K562 (cell line): ENCODE results near the gene KCNJ10. TPM values are rescaled to one million over a fixed set of nuclear protein-coding genes. Genes with fewer than 3 reads are reported as not detected.

Source experiments
- ATAC-seq: fragments of 200-7000 bp; cut with Tn5 transposase; 3 replicates; pipeline ENCODE4 v1.9.1; 2020; ENCODE audit warnings: moderate library complexity
- BruUV-seq: library from RNA; stranded (reverse); fragments of 400-500 nt; replicated peaks from 2 replicates; lab custom pipeline; 2021; lab: Mats Ljungman, UMichigan
- CTCF ChIA-PET: fragments of 300-600 bp; formaldehyde crosslinking; extraction: SDS; loops from one replicate; lab custom pipeline; 2021; ENCODE audit warnings: low intra/inter-chr PET ratio; lab: Yijun Ruan, JAX
- POLR2A ChIA-PET: fragments of 300-600, 350-650 bp; sonication (Branson Sonifier 250); formaldehyde crosslinking; extraction: SDS; loops from one replicate; lab custom pipeline; 2021; ENCODE audit warnings: antibody characterized with exemption, inconsistent platforms; lab: Yijun Ruan, JAX
- DNase-seq, 4 experiments: peaks; one replicate each; pipeline versions ENCODE4 v3.0.0 to v3.0.0-alpha.2; 2011 to 2018; ENCODE audit warnings: low spot score in 3 of 4, mixed read lengths in 3 of 4; ENCODE audit errors: extremely low read depth in 1 of 4
- FAIRE-seq: peaks from 2 replicates; lab custom pipeline; 2011; peaks lifted over from hg19 to GRCh38; lab: Jason Lieb, UNC
- H2AFZ ChIP-seq: 2 replicates; pipeline ENCODE4 v1.6.0; 2011; ENCODE audit warnings: low read depth, low read length, control low read depth, inconsistent platforms
- H3K27ac ChIP-seq: fragments of 200-600 bp; 3 replicates; pipeline ENCODE4 v1.8.0; 2011; ENCODE audit warnings: low read depth, mild to moderate bottlenecking, control low read depth, inconsistent platforms, low read length, moderate library complexity, mixed read lengths; ENCODE audit errors: extremely low read depth
- H3K27me3 ChIP-seq, 2 experiments: fragments of 300-600 bp in 1 of 2; 2 replicates in 1 of 2; 3 replicates in 1 of 2; pipeline versions ENCODE4 v1.6.0 to v1.8.0; 2011; ENCODE audit warnings: inconsistent platforms in 2 of 2, low read length in 2 of 2, mild to moderate bottlenecking in 1 of 2, mixed read lengths in 1 of 2, moderate library complexity in 1 of 2; ENCODE audit not compliant: control insufficient read depth in 2 of 2, insufficient read depth in 2 of 2
- H3K36me3 ChIP-seq: fragments of 300-600 bp; 3 replicates; pipeline ENCODE4 v1.8.0; 2011; ENCODE audit warnings: mild to moderate bottlenecking, low read length, inconsistent platforms; ENCODE audit not compliant: control insufficient read depth, insufficient read depth
- H3K4me1 ChIP-seq, 2 experiments: fragments of 200-600 bp in 1 of 2; replicated peaks in 1 of 2; 2 replicates in 1 of 2; 3 replicates in 1 of 2; pipeline versions ENCODE4 v1.5.1 to v1.8.0; 2011; ENCODE audit warnings: inconsistent platforms in 2 of 2, low read length in 2 of 2, mild to moderate bottlenecking in 1 of 2, mixed read lengths in 1 of 2, moderate library complexity in 1 of 2; ENCODE audit not compliant: control insufficient read depth in 2 of 2, insufficient read depth in 2 of 2
- H3K4me2 ChIP-seq: 2 replicates; pipeline ENCODE4 v1.6.1; 2011; ENCODE audit warnings: low read length, control low read depth, inconsistent platforms, mixed read lengths; ENCODE audit not compliant: insufficient read depth
- H3K4me3 ChIP-seq: fragments of 200-600 bp; sonication (generic), shearing (Covaris generic); 2 replicates; pipeline ENCODE4 v1.5.1; 2016; ENCODE audit warnings: control low read depth, inconsistent platforms
- H3K79me2 ChIP-seq: fragments of 200-600 bp; 3 replicates; pipeline ENCODE4 v1.8.0; 2011; ENCODE audit warnings: low read length, inconsistent platforms; ENCODE audit not compliant: control insufficient read depth, insufficient read depth
- H3K9ac ChIP-seq, 2 experiments: 2 replicates each; pipeline versions ENCODE4 v1.6.0 to v1.6.1; 2011; ENCODE audit warnings: low read depth in 2 of 2, low read length in 2 of 2, control low read depth in 1 of 2, inconsistent platforms in 1 of 2, mild to moderate bottlenecking in 1 of 2, mixed read lengths in 1 of 2; ENCODE audit not compliant: insufficient read depth in 1 of 2
- H3K9me1 ChIP-seq: one replicate; pipeline ENCODE4 v1.6.0; 2011; ENCODE audit warnings: inconsistent platforms, mild to moderate bottlenecking, low read length, moderate library complexity; ENCODE audit not compliant: control insufficient read depth, insufficient read depth
- H3K9me3 ChIP-seq: replicated peaks from 2 replicates; pipeline ENCODE4 v1.5.1; 2011; ENCODE audit warnings: low read depth, low read length, inconsistent platforms; ENCODE audit not compliant: control insufficient read depth, insufficient read depth
- H4K20me1 ChIP-seq: replicated peaks from 2 replicates; pipeline ENCODE4 v1.6.1; 2011; ENCODE audit warnings: low read length, inconsistent platforms, mixed read lengths; ENCODE audit not compliant: control insufficient read depth, insufficient read depth
- MEF2D ChIP-seq: conservative IDR thresholded peaks from 2 replicates; pipeline ENCODE4 v1.6.1; 2016; ENCODE audit warnings: low read depth, missing genetic modification characterization, missing compliant biosample characterization
- NFRKB ChIP-seq: fragments of 450-650 bp; IDR thresholded peaks from 2 replicates; pipeline ENCODE4 v1.6.1; 2016; ENCODE audit warnings: low read depth
- SMARCC2 ChIP-seq: fragments of 450-650 bp; IDR thresholded peaks from 2 replicates; pipeline ENCODE4 v1.6.1; 2017; ENCODE audit warnings: antibody characterized with exemption, moderate library complexity, mild to moderate bottlenecking, low read depth
- ZNF253 ChIP-seq: fragments of 250-450 bp; sonication (Bioruptor Pico); conservative IDR thresholded peaks from 2 replicates; pipeline ENCODE4 v1.6.1; 2021; ENCODE audit warnings: mild to moderate bottlenecking
- WGBS: fragments of 100-300 bp; shearing (Covaris generic); methylation state at CpG from one replicate; pipeline ENCODE4 v1.1.6; 2016; ENCODE audit warnings: low coverage, mixed read lengths; ENCODE audit not compliant: insufficient coverage; ENCODE audit errors: missing lambda C conversion rate; 5-methylcytosine and 5-hydroxymethylcytosine counted together
- in situ Hi-C: fragments of 300-500 bp; cut with MboI; formaldehyde crosslinking; loops from 4 replicates; pipeline ENCODE4 v1.15.0; 2018; ENCODE audit warnings: inconsistent platforms, mixed read lengths
- intact Hi-C: fragments of 100-400 bp; cut with micrococcal nuclease; formaldehyde crosslinking; loops from 2 replicates; pipeline ENCODE4 v1.14.2; 2022
- polyA plus RNA-seq, 8 experiments: library from polyadenylated mRNA; depleted of rRNA in 4 of 8; stranded (reverse) in 5 of 8; unstranded in 3 of 8; fragments of >200 nt; fragmentation: Nextera tagmentation in 2 of 8; fragmentation: Illumina TruSeq in 1 of 8; extraction: Ambion mirVana in 2 of 8; extraction: Trizol in 1 of 8; gene quantifications; 2 replicates each; pipeline versions ENCODE4 v1.2.1 to v1.2.3, GENCODE V29; 2011 to 2014; ENCODE audit warnings: inconsistent platforms in 1 of 8, missing spikeins in 1 of 8
- total RNA-seq, 7 experiments: library from RNA; depleted of rRNA in 6 of 7; stranded (reverse); fragments of >200 nt in 6 of 7; fragmentation: Illumina TruSeq in 2 of 7; extraction: Trizol in 2 of 7; gene quantifications; 2 replicates each; pipeline versions ENCODE4 v1.2.1 to v1.2.3, GENCODE V29; 2011 to 2021; ENCODE audit warnings: low replicate concordance in 1 of 7
- TF ChIP-seq, protein P1 (sequence below): fragments of 450-650 bp; IDR thresholded peaks from 2 replicates; pipeline ENCODE4 v1.7.1; 2018; ENCODE audit warnings: mild to moderate bottlenecking, low read depth; ENCODE audit not compliant: partially characterized antibody
- TF ChIP-seq, protein P2 (sequence below): sonication (generic); formaldehyde crosslinking; IDR thresholded peaks from 2 replicates; pipeline ENCODE4 v1.8.0; 2022; ENCODE audit warnings: missing genetic modification reagents, mild to moderate bottlenecking, borderline replicate concordance
- TF ChIP-seq, protein P3 (sequence below): fragments of 450-650 bp; conservative IDR thresholded peaks from 2 replicates; pipeline ENCODE4 v1.6.1; 2016; ENCODE audit warnings: missing genetic modification characterization, low read depth, mild to moderate bottlenecking, control low read depth, missing compliant biosample characterization
- TF ChIP-seq, protein P4 (sequence below): fragments of 450-650 bp; IDR thresholded peaks from 2 replicates; pipeline ENCODE4 v1.6.1; 2016; ENCODE audit warnings: mild to moderate bottlenecking

Gene KCNJ10
- total and polyA plus RNA-seq, 9 of the 15 experiments (the other 6 are each of a cell fraction or from before 2014, with no cell fraction given) = 0.06 to 0.11 TPM; not detected in 7

DNA sequence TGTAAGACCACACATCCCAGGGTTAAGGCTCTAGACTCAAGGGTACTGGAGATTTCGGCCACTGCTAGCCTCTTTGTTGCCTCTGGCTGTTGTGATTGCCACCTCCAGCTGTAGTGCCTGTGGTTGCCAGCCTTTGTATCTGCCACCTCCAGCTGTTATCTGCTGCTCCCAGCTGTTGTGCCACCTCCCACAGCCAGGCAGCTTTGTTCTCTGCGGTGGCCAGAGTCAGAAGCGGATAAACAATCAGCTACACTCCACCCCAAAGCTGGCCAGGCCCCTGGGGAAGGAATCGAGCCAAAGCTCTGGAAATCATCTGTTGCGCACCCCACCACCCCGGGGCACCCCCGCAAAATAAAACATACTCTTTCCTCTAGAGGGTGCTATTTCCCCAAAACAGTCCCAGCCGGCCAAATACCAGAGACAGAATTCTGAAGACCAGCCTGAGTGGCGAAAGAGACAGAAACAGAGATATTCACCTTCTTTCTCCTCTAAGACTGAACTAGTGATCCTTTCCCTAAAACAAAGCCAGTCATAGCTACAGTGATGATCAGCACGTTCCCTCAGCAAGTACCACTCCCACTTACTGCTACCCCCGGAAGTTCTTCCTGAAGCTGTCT is 23.4 kb downstream of the KCNJ10 start:
- Histone ChIP-seq H2AFZ (peak overlapping the region; percentile 96), H3K36me3 (no peaks in the 10 kb centered on the region), H3K4me3 (no peak overlapping the region), H3K9me3 (no peaks in the 10 kb centered on the region), H3K27ac (no peak overlapping the region; the same call in 2 of the 3 replicates), H3K9me1 (no peaks in the 10 kb centered on the region), H3K27me3 (peaks cover 11 to 17% of the 10 kb centered on the region in 2 experiments), H3K4me2 (peak overlapping the region; percentile 81), H3K79me2 (no peaks in the 10 kb centered on the region), H3K4me1 (peaks cover 11 to 20% of the 10 kb centered on the region in 2 experiments; a peak in 4 of 5 replicates), H4K20me1 (peaks cover 7% of the 10 kb centered on the region; the same call in 1 of the 2 replicates), H3K9ac (peak overlapping the region in 1 of 2 experiments; percentile 36; a peak in 1 of 4 replicates)
- DNase-seq = peak; percentile 93 to 97 (median 96)
- intact Hi-C loops (loop anchor here (1.0 to 5.0 kb wide), 2 partner anchors 32 to 116 kb away; no protein-coding TSS in a partner anchor), in situ Hi-C loops (no loop called here)
- peak; percentile 99 for ATAC-seq
- peak; percentile 97 for FAIRE-seq
- CTCF ChIA-PET = interaction anchor here (1.0 to 1.6 kb wide), 2 partner anchors 32 to 38 kb away, joined by 3 to 7 read pairs; no protein-coding TSS in a partner anchor
- POLR2A ChIA-PET = interaction anchor here (0.6 to 2.0 kb wide), 13 partner anchors 8 to 864 kb away, joined by 3 to 12 read pairs (median 3); no protein-coding TSS in a partner anchor
- WGBS = 0% methylated on average over 11 of the region's 11 CpGs
- BruUV-seq = no TSS peak
- TF ChIP-seq MEF2D (peak; percentile 71), NFRKB (no peak), SMARCC2 (peak; percentile 94), ZNF253 (CRISPR knock-in tag) (no peak)
- TF ChIP-seq, protein P1, sequence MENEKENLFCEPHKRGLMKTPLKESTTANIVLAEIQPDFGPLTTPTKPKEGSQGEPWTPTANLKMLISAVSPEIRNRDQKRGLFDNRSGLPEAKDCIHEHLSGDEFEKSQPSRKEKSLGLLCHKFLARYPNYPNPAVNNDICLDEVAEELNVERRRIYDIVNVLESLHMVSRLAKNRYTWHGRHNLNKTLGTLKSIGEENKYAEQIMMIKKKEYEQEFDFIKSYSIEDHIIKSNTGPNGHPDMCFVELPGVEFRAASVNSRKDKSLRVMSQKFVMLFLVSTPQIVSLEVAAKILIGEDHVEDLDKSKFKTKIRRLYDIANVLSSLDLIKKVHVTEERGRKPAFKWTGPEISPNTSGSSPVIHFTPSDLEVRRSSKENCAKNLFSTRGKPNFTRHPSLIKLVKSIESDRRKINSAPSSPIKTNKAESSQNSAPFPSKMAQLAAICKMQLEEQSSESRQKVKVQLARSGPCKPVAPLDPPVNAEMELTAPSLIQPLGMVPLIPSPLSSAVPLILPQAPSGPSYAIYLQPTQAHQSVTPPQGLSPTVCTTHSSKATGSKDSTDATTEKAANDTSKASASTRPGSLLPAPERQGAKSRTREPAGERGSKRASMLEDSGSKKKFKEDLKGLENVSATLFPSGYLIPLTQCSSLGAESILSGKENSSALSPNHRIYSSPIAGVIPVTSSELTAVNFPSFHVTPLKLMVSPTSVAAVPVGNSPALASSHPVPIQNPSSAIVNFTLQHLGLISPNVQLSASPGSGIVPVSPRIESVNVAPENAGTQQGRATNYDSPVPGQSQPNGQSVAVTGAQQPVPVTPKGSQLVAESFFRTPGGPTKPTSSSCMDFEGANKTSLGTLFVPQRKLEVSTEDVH = no peak
- TF ChIP-seq, protein P2, sequence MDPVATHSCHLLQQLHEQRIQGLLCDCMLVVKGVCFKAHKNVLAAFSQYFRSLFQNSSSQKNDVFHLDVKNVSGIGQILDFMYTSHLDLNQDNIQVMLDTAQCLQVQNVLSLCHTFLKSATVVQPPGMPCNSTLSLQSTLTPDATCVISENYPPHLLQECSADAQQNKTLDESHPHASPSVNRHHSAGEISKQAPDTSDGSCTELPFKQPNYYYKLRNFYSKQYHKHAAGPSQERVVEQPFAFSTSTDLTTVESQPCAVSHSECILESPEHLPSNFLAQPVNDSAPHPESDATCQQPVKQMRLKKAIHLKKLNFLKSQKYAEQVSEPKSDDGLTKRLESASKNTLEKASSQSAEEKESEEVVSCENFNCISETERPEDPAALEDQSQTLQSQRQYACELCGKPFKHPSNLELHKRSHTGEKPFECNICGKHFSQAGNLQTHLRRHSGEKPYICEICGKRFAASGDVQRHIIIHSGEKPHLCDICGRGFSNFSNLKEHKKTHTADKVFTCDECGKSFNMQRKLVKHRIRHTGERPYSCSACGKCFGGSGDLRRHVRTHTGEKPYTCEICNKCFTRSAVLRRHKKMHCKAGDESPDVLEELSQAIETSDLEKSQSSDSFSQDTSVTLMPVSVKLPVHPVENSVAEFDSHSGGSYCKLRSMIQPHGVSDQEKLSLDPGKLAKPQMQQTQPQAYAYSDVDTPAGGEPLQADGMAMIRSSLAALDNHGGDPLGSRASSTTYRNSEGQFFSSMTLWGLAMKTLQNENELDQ (CRISPR knock-in tag) = no peak
- TF ChIP-seq, protein P3, sequence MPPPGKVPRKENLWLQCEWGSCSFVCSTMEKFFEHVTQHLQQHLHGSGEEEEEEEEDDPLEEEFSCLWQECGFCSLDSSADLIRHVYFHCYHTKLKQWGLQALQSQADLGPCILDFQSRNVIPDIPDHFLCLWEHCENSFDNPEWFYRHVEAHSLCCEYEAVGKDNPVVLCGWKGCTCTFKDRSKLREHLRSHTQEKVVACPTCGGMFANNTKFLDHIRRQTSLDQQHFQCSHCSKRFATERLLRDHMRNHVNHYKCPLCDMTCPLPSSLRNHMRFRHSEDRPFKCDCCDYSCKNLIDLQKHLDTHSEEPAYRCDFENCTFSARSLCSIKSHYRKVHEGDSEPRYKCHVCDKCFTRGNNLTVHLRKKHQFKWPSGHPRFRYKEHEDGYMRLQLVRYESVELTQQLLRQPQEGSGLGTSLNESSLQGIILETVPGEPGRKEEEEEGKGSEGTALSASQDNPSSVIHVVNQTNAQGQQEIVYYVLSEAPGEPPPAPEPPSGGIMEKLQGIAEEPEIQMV (tag) = no peak
- TF ChIP-seq, protein P4, sequence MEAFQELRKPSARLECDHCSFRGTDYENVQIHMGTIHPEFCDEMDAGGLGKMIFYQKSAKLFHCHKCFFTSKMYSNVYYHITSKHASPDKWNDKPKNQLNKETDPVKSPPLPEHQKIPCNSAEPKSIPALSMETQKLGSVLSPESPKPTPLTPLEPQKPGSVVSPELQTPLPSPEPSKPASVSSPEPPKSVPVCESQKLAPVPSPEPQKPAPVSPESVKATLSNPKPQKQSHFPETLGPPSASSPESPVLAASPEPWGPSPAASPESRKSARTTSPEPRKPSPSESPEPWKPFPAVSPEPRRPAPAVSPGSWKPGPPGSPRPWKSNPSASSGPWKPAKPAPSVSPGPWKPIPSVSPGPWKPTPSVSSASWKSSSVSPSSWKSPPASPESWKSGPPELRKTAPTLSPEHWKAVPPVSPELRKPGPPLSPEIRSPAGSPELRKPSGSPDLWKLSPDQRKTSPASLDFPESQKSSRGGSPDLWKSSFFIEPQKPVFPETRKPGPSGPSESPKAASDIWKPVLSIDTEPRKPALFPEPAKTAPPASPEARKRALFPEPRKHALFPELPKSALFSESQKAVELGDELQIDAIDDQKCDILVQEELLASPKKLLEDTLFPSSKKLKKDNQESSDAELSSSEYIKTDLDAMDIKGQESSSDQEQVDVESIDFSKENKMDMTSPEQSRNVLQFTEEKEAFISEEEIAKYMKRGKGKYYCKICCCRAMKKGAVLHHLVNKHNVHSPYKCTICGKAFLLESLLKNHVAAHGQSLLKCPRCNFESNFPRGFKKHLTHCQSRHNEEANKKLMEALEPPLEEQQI = peak; percentile 83; the same call in 1 of the 2 replicates
